SK-N-SH (cell line): ENCODE data around the gene PDXP. TPM values are rescaled to one million over a fixed set of nuclear protein-coding genes. Genes with fewer than 3 reads are reported as not detected.
A peak's percentile ranks its signal among the peaks of the same experiment; 100 is the strongest.

Source experiments
- CTCF ChIA-PET: fragments of 300-600, 350-600 bp; formaldehyde crosslinking; extraction: SDS; loops from one replicate; lab custom pipeline; 2021; lab: Yijun Ruan, JAX
- POLR2A ChIA-PET: fragments of 350-600 bp; sonication (Branson Sonifier 250); formaldehyde crosslinking; extraction: SDS; loops from one replicate; lab custom pipeline; 2020; ENCODE audit warnings: antibody characterized with exemption, inconsistent platforms; lab: Yijun Ruan, JAX
- DNase-seq: peaks from one replicate; pipeline ENCODE4 v3.0.0; 2012
- H2AFZ ChIP-seq: fragments of 200-600 bp; sonication (generic); 2 replicates; pipeline ENCODE4 v1.8.1; 2016; ENCODE audit warnings: antibody characterized with exemption, mild to moderate bottlenecking, low read depth
- H3F3A ChIP-seq: fragments of 200-600 bp; sonication (generic); replicated peaks from 2 replicates; pipeline ENCODE3; 2016; ENCODE audit warnings: antibody characterized with exemption, mild to moderate bottlenecking; ENCODE audit not compliant: insufficient read depth
- H3K27ac ChIP-seq, 2 experiments: fragments of 200-500 bp in 1 of 2; fragments of 200-600 bp in 1 of 2; sonication (Bioruptor generic) in 1 of 2; sonication (generic), shearing (Covaris generic) in 1 of 2; 2 replicates each; pipeline versions ENCODE4 v1.5.1 to v1.6.1; 2014 to 2016; ENCODE audit warnings: low read depth in 2 of 2, inconsistent platforms in 1 of 2, low read length in 1 of 2, mild to moderate bottlenecking in 1 of 2, mixed read lengths in 1 of 2
- H3K27me3 ChIP-seq: fragments of 200-600 bp; sonication (generic), shearing (Covaris generic); 2 replicates; pipeline ENCODE4 v1.6.1; 2016; ENCODE audit warnings: mixed run types; ENCODE audit not compliant: insufficient read depth
- H3K36me3 ChIP-seq, 2 experiments: fragments of 200-500 bp in 1 of 2; fragments of 200-600 bp in 1 of 2; sonication (Bioruptor generic) in 1 of 2; sonication (generic) in 1 of 2; replicated peaks in 1 of 2; 2 replicates each; pipeline versions ENCODE3 to v1.5.1; 2014 to 2016; ENCODE audit warnings: low read length in 1 of 2, mild to moderate bottlenecking in 1 of 2; ENCODE audit not compliant: insufficient read depth in 2 of 2, control insufficient read depth in 1 of 2
- H3K4me1 ChIP-seq, 2 experiments: fragments of 200-500 bp in 1 of 2; fragments of 200-600 bp in 1 of 2; sonication (Bioruptor generic) in 1 of 2; sonication (generic), shearing (Covaris generic) in 1 of 2; 2 replicates each; pipeline versions ENCODE4 v1.5.1 to v1.6.1; 2014 to 2016; ENCODE audit warnings: low read depth in 1 of 2, low read length in 1 of 2, mixed run types in 1 of 2; ENCODE audit not compliant: insufficient read depth in 2 of 2, control insufficient read depth in 1 of 2
- H3K4me2 ChIP-seq: fragments of 200-600 bp; sonication (generic), shearing (Covaris generic); 2 replicates; pipeline ENCODE4 v1.6.1; 2017; ENCODE audit warnings: mixed run types
- H3K4me3 ChIP-seq, 2 experiments: fragments of 200-500 bp in 1 of 2; fragments of 200-600 bp in 1 of 2; sonication (Bioruptor generic) in 1 of 2; sonication (generic), shearing (Covaris generic) in 1 of 2; 2 replicates each; pipeline versions ENCODE4 v1.5.1 to v1.8.1; 2014 to 2016; ENCODE audit warnings: low read depth in 2 of 2, inconsistent platforms in 1 of 2, low read length in 1 of 2, mild to moderate bottlenecking in 1 of 2, mixed read lengths in 1 of 2, moderate library complexity in 1 of 2
- H3K79me2 ChIP-seq: fragments of 200-600 bp; sonication (generic); 2 replicates; pipeline ENCODE4 v1.8.1; 2017; ENCODE audit warnings: mild to moderate bottlenecking; ENCODE audit not compliant: insufficient read depth
- H3K9ac ChIP-seq: fragments of 200-600 bp; sonication (generic); 2 replicates; pipeline ENCODE4 v1.6.1; 2017; ENCODE audit warnings: mixed run types
- H3K9me2 ChIP-seq: fragments of 200-600 bp; sonication (generic); 2 replicates; pipeline ENCODE4 v1.6.1; 2017; ENCODE audit warnings: mixed run types
- H3K9me3 ChIP-seq: fragments of 200-600 bp; sonication (generic); 2 replicates; pipeline ENCODE4 v1.6.1; 2017; ENCODE audit warnings: mixed run types, mild to moderate bottlenecking, moderate library complexity
- H4K20me1 ChIP-seq: fragments of 200-600 bp; sonication (generic); 2 replicates; pipeline ENCODE4 v1.6.1; 2017; ENCODE audit warnings: mild to moderate bottlenecking, mixed run types; ENCODE audit not compliant: insufficient read depth
- CHD2 ChIP-seq: fragments of 150-350 bp; IDR thresholded peaks from 2 replicates; pipeline ENCODE4 v1.6.1; 2018; ENCODE audit warnings: low read length; ENCODE audit not compliant: partially characterized antibody
- EP300 ChIP-seq, 2 experiments: IDR thresholded peaks; 2 replicates each; pipeline versions ENCODE4 v1.4.0 to v1.6.1; 2012; ENCODE audit warnings: borderline replicate concordance in 1 of 2, low read depth in 1 of 2, low read length in 1 of 2
- FOSL2 ChIP-seq: IDR thresholded peaks from 2 replicates; pipeline ENCODE4 v1.4.0; 2012; ENCODE audit warnings: low read depth, mild to moderate bottlenecking, moderate library complexity, borderline replicate concordance
- FOXM1 ChIP-seq: IDR thresholded peaks from 2 replicates; pipeline ENCODE4 v1.4.0; 2012; ENCODE audit warnings: low read depth, mild to moderate bottlenecking
- GABPA ChIP-seq: IDR thresholded peaks from 2 replicates; pipeline ENCODE4 v1.4.0; 2012; ENCODE audit warnings: low read depth, mild to moderate bottlenecking
- JUND ChIP-seq: IDR thresholded peaks from 2 replicates; pipeline ENCODE4 v1.4.0; 2012
- MEF2A ChIP-seq: IDR thresholded peaks from 2 replicates; pipeline ENCODE4 v1.4.0; 2012; ENCODE audit warnings: low read depth, borderline replicate concordance
- MXI1 ChIP-seq: IDR thresholded peaks from 2 replicates; pipeline ENCODE4 v1.6.1; 2012; ENCODE audit warnings: mild to moderate bottlenecking, low read depth, low read length, improper control_type of control experiment
- POLR2AphosphoS5 ChIP-seq: IDR thresholded peaks from 2 replicates; pipeline ENCODE4 v1.6.1; 2012; ENCODE audit warnings: low read depth, low read length
- RCOR1 ChIP-seq: fragments of 150-350 bp; IDR thresholded peaks from 2 replicates; pipeline ENCODE4 v1.6.1; 2017; ENCODE audit warnings: antibody characterized with exemption, low read length
- SIN3A ChIP-seq: IDR thresholded peaks from 2 replicates; pipeline ENCODE4 v1.6.1; 2012; ENCODE audit warnings: low read depth, mild to moderate bottlenecking, low read length, moderate library complexity, borderline replicate concordance
- WGBS: methylation state at CpG from one replicate; pipeline ENCODE4 v1.1.6; 2017; ENCODE audit warnings: low lambda C conversion rate; 5-methylcytosine and 5-hydroxymethylcytosine counted together
- polyA plus RNA-seq, 3 experiments: library from polyadenylated mRNA; depleted of rRNA; stranded (reverse); fragments of >200 nt; gene quantifications; 2 replicates each; pipeline ENCODE4 v1.2.3, GENCODE V29; 2012
- TF ChIP-seq, protein P1 (sequence below): IDR thresholded peaks from 2 replicates; pipeline ENCODE4; 2012
- TF ChIP-seq, protein P2 (sequence below): fragments of 150-350 bp; IDR thresholded peaks from 2 replicates; pipeline ENCODE4 v1.6.1; 2016; ENCODE audit warnings: mild to moderate bottlenecking, low read depth, low read length
- TF ChIP-seq, protein P3 (sequence below): IDR thresholded peaks from 2 replicates; pipeline ENCODE4 v1.4.0; 2012; ENCODE audit warnings: low read depth
- TF ChIP-seq, protein P4 (sequence below): IDR thresholded peaks from 2 replicates; pipeline ENCODE4 v1.6.1; 2012; ENCODE audit warnings: mild to moderate bottlenecking, low read depth, low read length, moderate library complexity
- TF ChIP-seq, protein P5 (sequence below): IDR thresholded peaks from 2 replicates; pipeline ENCODE4 v1.4.0; 2012; ENCODE audit warnings: low read depth, borderline replicate concordance
- TF ChIP-seq, protein P6 (sequence below): fragments of 150-350 bp; IDR thresholded peaks from 2 replicates; pipeline ENCODE4 v1.6.1; 2017; ENCODE audit warnings: antibody characterized with exemption, low read length, low read depth, borderline replicate concordance

PDXP gene
- polyA plus RNA-seq, 1 of the 3 experiments (the other 2 are of a cell fraction) = 22.5 TPM

DNA sequence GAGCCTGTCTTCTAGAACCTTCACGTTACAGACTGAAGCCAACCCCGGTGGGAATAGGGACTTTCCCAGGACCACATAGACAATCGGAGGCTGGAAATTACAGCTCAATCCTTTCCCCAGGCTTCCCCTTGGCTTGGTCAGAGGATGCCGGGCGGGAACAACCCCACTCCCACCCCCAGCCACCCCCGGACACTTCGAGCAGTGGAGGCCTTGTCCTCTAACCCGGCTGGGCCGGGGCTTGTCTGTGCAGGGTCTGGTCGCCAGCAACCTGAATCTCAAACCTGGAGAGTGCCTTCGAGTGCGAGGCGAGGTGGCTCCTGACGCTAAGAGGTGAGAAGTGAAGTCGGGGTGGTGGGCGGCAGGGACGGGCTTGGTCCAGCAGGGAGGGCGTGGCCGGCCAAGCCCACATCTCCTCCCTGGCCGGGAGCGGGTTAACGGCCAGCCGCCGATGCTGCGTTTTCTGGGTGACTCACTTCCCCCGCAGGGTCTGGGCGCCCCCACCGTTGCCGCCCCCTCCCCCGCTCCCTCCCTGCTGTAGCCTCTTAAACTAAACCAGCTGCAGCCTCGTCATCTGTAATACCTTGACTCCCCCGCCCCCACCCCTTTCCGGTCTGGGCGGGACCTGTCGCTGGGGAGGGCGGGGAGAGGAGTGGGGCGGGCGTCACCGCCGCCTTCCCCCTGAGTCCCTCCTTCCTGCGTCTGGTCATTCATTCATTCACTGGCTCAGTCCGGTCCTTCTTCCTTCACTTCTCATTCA lies 18.4 kb downstream of the PDXP start (continued):
- TF ChIP-seq, protein P1, sequence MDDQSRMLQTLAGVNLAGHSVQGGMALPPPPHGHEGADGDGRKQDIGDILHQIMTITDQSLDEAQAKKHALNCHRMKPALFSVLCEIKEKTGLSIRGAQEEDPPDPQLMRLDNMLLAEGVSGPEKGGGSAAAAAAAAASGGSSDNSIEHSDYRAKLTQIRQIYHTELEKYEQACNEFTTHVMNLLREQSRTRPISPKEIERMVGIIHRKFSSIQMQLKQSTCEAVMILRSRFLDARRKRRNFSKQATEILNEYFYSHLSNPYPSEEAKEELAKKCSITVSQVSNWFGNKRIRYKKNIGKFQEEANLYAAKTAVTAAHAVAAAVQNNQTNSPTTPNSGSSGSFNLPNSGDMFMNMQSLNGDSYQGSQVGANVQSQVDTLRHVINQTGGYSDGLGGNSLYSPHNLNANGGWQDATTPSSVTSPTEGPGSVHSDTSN = peak; percentile 68
- peak; percentile 84 for TF ChIP-seq JUND
- TF ChIP-seq FOXM1 = peak; percentile 68
- TF ChIP-seq, protein P2, sequence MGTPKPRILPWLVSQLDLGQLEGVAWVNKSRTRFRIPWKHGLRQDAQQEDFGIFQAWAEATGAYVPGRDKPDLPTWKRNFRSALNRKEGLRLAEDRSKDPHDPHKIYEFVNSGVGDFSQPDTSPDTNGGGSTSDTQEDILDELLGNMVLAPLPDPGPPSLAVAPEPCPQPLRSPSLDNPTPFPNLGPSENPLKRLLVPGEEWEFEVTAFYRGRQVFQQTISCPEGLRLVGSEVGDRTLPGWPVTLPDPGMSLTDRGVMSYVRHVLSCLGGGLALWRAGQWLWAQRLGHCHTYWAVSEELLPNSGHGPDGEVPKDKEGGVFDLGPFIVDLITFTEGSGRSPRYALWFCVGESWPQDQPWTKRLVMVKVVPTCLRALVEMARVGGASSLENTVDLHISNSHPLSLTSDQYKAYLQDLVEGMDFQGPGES = no peak
- TF ChIP-seq CHD2 = peak; percentile 83
- peak; percentile 93 for TF ChIP-seq FOSL2
- no peak for TF ChIP-seq MEF2A
- TF ChIP-seq MXI1 = peak; percentile 44; the same call in 1 of the 2 replicates
- TF ChIP-seq GABPA = peak; percentile 57; the same call in 1 of the 2 replicates
- peak; percentile 82; the same call in 1 of the 2 replicates for TF ChIP-seq SIN3A
- TF ChIP-seq, protein P3, sequence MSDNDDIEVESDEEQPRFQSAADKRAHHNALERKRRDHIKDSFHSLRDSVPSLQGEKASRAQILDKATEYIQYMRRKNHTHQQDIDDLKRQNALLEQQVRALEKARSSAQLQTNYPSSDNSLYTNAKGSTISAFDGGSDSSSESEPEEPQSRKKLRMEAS = peak; percentile 73

DNA sequence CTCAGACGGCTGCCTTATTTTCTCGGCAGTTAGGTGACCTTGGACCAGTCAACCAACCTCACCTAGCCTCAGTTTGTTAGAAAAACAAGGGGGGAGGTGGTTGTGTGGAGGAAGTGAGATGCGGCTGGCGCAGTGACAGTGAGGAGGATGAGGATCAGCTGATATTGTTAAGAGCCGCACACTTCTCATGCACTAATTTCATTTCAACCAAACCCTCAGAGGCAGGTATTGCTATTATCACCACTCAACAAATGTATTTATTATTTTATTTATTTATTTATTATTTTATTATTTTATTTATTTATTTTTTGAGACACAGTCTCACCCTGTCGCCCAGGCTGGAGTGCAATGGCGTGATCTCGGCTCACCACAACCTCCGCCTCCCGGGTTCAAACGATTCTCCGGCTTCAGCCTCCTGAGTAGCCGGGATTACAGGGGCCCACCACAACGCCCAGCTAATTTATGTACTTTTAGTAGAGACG lies 19.0 kb downstream of the PDXP start:
- CTCF ChIA-PET = interaction anchor here (0.9 to 44.3 kb wide), 3 partner anchors 9 to 44 kb away, joined by 3 to 898 read pairs (median 6); partner anchors contain the start of genes NOL12 and SH3BP1
- no peaks in the 10 kb centered on the region for H3K9me2 ChIP-seq
- peaks cover 45% of the 10 kb centered on the region for H4K20me1 ChIP-seq
- no peaks in the 10 kb centered on the region for H3K9me3 ChIP-seq
- 59% methylated on average over 15 of the region's 15 CpGs for WGBS
- H3K27ac ChIP-seq = peak overlapping the region; percentile 94
- POLR2A ChIA-PET = interaction anchor here (4.5 kb wide), 1 partner anchor 19 kb away, joined by 28 read pairs; the partner anchor contains the start of gene PDXP
- H2AFZ ChIP-seq = no peak overlapping the region
- H3K27me3 ChIP-seq = no peaks in the 10 kb centered on the region
- H3F3A ChIP-seq = peaks cover 70% of the 10 kb centered on the region
- peaks cover 17 to 29% of the 10 kb centered on the region in 2 experiments for H3K36me3 ChIP-seq
- peak overlapping the region; percentile 98 for H3K4me2 ChIP-seq
- H3K4me1 ChIP-seq = peaks cover 16 to 22% of the 10 kb centered on the region in 2 experiments; a peak in 2 of 4 replicates
- peak overlapping the region; percentile 65; the same call in 1 of the 2 replicates for H3K9ac ChIP-seq
- peak overlapping the region; percentile 64 to 92 for H3K4me3 ChIP-seq
- no peak for DNase-seq
- H3K79me2 ChIP-seq = peaks cover 37% of the 10 kb centered on the region
- TF ChIP-seq, protein P4, sequence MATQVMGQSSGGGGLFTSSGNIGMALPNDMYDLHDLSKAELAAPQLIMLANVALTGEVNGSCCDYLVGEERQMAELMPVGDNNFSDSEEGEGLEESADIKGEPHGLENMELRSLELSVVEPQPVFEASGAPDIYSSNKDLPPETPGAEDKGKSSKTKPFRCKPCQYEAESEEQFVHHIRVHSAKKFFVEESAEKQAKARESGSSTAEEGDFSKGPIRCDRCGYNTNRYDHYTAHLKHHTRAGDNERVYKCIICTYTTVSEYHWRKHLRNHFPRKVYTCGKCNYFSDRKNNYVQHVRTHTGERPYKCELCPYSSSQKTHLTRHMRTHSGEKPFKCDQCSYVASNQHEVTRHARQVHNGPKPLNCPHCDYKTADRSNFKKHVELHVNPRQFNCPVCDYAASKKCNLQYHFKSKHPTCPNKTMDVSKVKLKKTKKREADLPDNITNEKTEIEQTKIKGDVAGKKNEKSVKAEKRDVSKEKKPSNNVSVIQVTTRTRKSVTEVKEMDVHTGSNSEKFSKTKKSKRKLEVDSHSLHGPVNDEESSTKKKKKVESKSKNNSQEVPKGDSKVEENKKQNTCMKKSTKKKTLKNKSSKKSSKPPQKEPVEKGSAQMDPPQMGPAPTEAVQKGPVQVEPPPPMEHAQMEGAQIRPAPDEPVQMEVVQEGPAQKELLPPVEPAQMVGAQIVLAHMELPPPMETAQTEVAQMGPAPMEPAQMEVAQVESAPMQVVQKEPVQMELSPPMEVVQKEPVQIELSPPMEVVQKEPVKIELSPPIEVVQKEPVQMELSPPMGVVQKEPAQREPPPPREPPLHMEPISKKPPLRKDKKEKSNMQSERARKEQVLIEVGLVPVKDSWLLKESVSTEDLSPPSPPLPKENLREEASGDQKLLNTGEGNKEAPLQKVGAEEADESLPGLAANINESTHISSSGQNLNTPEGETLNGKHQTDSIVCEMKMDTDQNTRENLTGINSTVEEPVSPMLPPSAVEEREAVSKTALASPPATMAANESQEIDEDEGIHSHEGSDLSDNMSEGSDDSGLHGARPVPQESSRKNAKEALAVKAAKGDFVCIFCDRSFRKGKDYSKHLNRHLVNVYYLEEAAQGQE = no peak
- TF ChIP-seq RCOR1 (no peak), GABPA (no peak), EP300 (IDR thresholded peaks at IDR 0.05; ENCODE audit: borderline replicate concordance in 1 of 2, low read depth in 1 of 2, low read length in 1 of 2) (no peak), JUND (no peak), POLR2AphosphoS5 (no peak; the same call in 1 of the 2 replicates)
- TF ChIP-seq, protein P5, sequence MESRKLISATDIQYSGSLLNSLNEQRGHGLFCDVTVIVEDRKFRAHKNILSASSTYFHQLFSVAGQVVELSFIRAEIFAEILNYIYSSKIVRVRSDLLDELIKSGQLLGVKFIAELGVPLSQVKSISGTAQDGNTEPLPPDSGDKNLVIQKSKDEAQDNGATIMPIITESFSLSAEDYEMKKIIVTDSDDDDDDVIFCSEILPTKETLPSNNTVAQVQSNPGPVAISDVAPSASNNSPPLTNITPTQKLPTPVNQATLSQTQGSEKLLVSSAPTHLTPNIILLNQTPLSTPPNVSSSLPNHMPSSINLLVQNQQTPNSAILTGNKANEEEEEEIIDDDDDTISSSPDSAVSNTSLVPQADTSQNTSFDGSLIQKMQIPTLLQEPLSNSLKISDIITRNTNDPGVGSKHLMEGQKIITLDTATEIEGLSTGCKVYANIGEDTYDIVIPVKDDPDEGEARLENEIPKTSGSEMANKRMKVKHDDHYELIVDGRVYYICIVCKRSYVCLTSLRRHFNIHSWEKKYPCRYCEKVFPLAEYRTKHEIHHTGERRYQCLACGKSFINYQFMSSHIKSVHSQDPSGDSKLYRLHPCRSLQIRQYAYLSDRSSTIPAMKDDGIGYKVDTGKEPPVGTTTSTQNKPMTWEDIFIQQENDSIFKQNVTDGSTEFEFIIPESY = no peak; the same call in 1 of the 2 replicates
- TF ChIP-seq, protein P1 = no peak
- TF ChIP-seq, protein P6, sequence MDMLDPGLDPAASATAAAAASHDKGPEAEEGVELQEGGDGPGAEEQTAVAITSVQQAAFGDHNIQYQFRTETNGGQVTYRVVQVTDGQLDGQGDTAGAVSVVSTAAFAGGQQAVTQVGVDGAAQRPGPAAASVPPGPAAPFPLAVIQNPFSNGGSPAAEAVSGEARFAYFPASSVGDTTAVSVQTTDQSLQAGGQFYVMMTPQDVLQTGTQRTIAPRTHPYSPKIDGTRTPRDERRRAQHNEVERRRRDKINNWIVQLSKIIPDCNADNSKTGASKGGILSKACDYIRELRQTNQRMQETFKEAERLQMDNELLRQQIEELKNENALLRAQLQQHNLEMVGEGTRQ = no peak
